HG02623 (cell line): Measurements from ENCODE around the gene GPR37.

ENCODE experiments used
- ATAC-seq: cut with Tn5 transposase; IDR thresholded peaks from one replicate; pipeline ENCODE4 v1.9.1; 2021; ENCODE audit warnings: moderate library complexity; ENCODE audit not compliant: unreplicated experiment

Gene GPR37

GRCh38 chr7:124728610-124729009, 37.0 kb downstream of the GPR37 start:
- no peak for ATAC-seq

- ATAC-seq = no peak
Observed at GRCh38 chr7:124724507-124725192, 40.9 kb downstream of the GPR37 start.

- no peak for ATAC-seq
Observed at GRCh38 chr7:124724079-124724478, 41.5 kb downstream of the GPR37 start.

- no peak for ATAC-seq
Observed at GRCh38 chr7:124723012-124723411, 42.6 kb downstream of the GPR37 start.

DNA sequence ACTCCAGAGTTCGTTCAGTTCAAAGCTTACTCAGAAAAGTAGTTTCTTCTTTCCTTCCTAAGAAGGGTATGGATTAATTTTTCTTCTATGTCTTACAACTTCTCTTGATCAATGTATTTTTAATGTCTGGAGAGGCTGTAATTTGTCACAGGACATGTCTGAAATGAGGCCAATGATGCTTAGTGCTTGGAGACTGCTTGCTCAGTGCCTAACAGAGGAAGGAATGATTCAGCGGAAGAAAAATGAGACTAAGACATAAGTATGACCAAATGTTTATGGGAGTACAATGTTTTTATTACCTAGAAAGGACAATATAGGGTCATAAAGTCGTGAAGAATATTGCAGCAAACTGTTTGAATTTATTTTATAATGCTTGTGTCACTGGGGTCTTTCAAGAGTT, 43.3 kb downstream of the GPR37 start:
- ATAC-seq = no peak

DNA sequence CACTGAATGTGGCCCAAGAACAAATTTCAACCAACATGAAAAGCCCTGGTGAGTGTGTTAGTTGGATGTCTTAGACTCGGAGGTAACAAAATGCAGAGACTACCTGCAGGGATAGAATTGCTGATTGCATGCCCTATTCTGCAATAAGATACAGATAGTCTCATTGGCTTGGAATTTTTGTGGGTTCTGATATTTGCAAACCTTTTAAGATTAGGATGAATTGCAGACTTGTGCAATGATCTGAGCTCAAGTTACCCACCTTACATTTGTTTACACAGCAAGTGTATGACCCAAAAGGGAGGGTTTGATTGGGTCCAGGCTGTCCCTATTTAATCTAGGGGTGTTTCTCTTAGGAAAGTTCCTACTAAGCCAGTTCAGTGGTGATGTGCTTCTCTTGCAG, 45.4 kb downstream of the GPR37 start:
- no peak for ATAC-seq

GRCh38 chr7:124718032-124718766, 47.4 kb downstream of the GPR37 start:
- ATAC-seq = no peak

- no peak for ATAC-seq
Observed at GRCh38 chr7:124716894-124717293, 48.7 kb downstream of the GPR37 start.

DNA sequence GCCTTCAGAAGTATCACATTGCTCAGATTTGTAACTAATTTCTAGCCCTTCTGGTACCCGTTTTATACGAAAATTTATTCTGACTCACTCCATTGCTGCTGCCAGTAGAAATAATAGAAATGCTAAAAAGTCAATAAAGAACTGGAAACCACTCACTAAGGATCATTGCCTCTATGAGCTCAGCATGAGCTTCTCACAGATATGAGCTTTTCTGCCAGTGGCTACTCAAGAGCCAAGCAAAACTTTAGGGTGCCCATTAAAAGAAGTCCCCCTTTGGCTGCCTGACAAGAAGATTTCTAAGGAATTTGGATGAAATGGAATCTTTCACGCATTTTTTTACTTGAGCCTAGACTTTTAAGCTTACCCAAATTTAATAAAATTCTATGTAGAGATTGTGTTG, 52.5 kb downstream of the GPR37 start:
- no peak for ATAC-seq

DNA sequence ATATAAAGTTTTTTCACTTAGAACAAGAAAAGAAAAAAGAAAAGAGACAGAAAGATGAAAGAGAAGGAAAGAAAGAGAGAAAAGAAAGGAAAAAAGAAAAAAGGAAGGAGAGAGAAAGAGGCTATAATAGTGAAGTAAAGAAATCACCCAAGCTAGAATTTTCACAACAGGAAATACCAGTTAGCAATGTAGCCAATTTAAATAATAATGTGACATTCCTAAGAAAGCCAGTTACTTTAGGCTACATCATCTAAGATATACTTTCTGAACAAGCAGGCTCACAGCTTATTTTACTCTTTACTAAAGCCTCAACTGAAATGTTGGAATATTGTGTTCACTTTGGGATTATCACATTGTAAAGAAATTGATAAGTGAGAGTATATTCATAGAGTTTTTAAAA, 53.6 kb downstream of the GPR37 start:
- ATAC-seq = no peak

DNA sequence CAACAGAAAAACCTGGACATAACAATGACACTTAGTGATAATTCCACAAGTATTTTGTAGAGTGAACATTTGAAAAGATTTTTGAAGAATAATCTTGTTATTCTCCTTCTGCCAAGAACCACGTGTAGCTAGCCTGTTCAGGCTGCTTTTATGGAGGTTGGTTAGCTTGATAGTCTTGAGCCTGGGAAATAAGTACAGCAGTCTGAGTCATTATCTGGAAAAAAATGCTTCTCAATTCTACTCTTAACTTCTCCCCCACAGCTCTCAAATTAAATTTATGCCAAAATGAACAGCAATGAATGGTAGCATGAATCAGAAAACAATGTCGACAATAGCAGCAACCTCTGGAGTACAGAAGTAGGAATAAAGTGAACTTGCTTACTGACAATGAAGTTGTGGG, 63.2 kb downstream of the GPR37 start:
- no peak for ATAC-seq

- ATAC-seq = no peak
Observed at GRCh38 chr7:124701955-124702354, 63.6 kb downstream of the GPR37 start.

GRCh38 chr7:124700655-124701054, 64.9 kb downstream of the GPR37 start:
- no peak for ATAC-seq

DNA sequence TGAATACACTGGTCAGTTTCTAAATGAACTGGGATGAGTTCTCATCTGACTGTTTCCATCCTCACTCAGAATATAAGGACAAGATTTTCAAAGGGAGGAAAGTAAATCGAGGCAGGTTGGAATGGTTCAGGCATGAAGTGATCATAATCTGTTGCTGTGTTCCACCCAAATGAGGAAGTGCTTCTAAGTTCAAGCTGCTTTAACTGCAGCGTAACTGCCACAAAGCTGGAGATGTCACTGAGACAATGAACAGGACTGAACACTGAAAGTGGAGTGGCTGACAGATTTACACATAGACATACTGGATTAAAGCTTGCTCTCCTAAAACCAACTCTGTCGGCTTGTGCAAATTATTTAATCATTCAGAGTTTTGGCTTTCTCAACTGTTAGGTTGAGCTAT, 66.6 kb downstream of the GPR37 start:
- ATAC-seq = no peak

- ATAC-seq = no peak
Observed at GRCh38 chr7:124697746-124698145, 67.8 kb downstream of the GPR37 start.
